BE2C (cell line): Measurements from ENCODE around the gene CFAP100.

ENCODE experiments used
- DNase-seq: peaks from one replicate; pipeline ENCODE4 v3.0.0-alpha.2; 2020
- H3K27me3 ChIP-seq: fragments of 250-450 bp; sonication (Bioruptor Pico); 2 replicates; pipeline ENCODE4 v1.5.1; 2020; ENCODE audit warnings: mild to moderate bottlenecking
- H3K36me3 ChIP-seq: fragments of 250-450 bp; sonication (Bioruptor Pico); 2 replicates; pipeline ENCODE4 v1.5.1; 2020; ENCODE audit warnings: mild to moderate bottlenecking
- H3K4me1 ChIP-seq: fragments of 250-450 bp; sonication (Bioruptor Pico); 2 replicates; pipeline ENCODE4 v1.5.1; 2020
- H3K4me3 ChIP-seq: 2 replicates; pipeline ENCODE4 v1.5.1; 2011; ENCODE audit warnings: low read depth, low read length
- H3K9me3 ChIP-seq: fragments of 250-450 bp; sonication (Bioruptor Pico); 2 replicates; pipeline ENCODE4 v1.5.1; 2020
- TF ChIP-seq, protein P1 (sequence below): IDR thresholded peaks from 2 replicates; pipeline ENCODE4 v1.5.1; 2012; ENCODE audit warnings: mild to moderate bottlenecking, low read depth, low read length

CFAP100 gene

DNA sequence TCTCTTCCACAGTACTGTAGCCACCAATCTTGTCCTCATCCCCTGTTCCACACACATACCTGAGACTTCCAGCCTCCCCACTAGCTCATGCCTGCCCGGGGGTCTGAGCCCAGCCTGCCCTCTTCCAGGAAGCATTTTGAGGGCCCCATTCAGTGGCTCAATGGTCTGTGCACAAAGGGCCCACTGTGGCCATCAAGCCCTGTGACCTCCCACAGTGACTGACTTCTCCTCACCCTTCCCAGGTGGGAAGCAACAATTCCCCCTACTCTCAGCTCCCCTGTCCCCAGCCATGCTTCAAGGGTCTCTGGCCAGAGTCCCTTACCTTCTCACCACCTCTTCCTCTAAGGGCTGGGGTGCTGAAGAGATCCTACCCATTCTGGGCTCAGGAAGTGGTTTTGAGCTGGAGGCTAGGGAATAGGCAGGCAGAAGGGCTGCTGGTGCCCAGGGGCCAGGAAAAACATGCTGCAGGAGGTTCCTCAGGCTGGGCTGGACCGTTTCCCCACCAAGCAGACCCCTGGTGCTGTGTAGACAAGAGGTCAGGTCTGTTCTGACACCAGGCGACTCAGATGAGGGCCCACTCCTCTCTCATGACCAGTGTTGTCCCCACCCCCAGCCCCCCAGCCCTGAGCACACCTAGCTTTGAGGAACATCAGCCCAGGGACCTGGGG, 34.5 kb upstream of the CFAP100 start:
- no peaks in the 10 kb centered on the region for H3K36me3 ChIP-seq
- H3K9me3 ChIP-seq: no peaks in the 10 kb centered on the region
- peaks cover 4% of the 10 kb centered on the region for H3K4me1 ChIP-seq
- TF ChIP-seq, protein P1, sequence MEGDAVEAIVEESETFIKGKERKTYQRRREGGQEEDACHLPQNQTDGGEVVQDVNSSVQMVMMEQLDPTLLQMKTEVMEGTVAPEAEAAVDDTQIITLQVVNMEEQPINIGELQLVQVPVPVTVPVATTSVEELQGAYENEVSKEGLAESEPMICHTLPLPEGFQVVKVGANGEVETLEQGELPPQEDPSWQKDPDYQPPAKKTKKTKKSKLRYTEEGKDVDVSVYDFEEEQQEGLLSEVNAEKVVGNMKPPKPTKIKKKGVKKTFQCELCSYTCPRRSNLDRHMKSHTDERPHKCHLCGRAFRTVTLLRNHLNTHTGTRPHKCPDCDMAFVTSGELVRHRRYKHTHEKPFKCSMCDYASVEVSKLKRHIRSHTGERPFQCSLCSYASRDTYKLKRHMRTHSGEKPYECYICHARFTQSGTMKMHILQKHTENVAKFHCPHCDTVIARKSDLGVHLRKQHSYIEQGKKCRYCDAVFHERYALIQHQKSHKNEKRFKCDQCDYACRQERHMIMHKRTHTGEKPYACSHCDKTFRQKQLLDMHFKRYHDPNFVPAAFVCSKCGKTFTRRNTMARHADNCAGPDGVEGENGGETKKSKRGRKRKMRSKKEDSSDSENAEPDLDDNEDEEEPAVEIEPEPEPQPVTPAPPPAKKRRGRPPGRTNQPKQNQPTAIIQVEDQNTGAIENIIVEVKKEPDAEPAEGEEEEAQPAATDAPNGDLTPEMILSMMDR: no peak
- H3K27me3 ChIP-seq: peaks cover 3% of the 10 kb centered on the region; the same call in 1 of the 2 replicates
- no peak overlapping the region for H3K4me3 ChIP-seq
- peak; percentile 1 for DNase-seq

DNA sequence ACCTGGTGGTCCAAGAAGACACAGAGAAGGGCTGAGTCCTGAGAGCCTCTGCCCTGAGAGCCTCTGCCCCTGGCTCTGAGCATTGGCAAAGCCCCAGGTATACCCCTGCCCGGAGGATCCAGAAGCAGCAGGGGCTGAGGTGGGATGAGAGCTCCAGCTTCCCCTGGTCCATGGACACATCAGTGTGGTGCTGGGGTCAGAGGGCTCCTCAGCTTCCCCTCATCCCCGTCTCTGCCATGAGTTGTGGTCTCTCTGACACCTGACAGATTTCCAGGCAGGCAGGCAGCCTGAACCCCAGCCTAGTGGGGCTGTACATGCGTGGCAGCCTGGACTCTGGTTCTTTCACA, 34.0 kb upstream of the CFAP100 start:
- H3K36me3 ChIP-seq: no peaks in the 10 kb centered on the region

GRCh38 chr3:126361211-126361610, 33.5 kb upstream of the CFAP100 start:
- no peaks in the 10 kb centered on the region; the same call in 1 of the 2 replicates for H3K4me1 ChIP-seq
- peaks cover 3% of the 10 kb centered on the region; the same call in 1 of the 2 replicates for H3K27me3 ChIP-seq
- TF ChIP-seq, protein P1: no peak
- H3K36me3 ChIP-seq: no peaks in the 10 kb centered on the region
- H3K9me3 ChIP-seq: no peaks in the 10 kb centered on the region
- H3K4me3 ChIP-seq: no peak overlapping the region
- peak; percentile 2 for DNase-seq

More for the DNA sequence above, 34.0 kb upstream of the CFAP100 start:
- peak; percentile 4 for DNase-seq
- Histone ChIP-seq H3K27me3 (peaks cover 3% of the 10 kb centered on the region; the same call in 1 of the 2 replicates), H3K9me3 (no peaks in the 10 kb centered on the region), H3K4me1 (no peaks in the 10 kb centered on the region; the same call in 1 of the 2 replicates), H3K4me3 (no peak overlapping the region)
- TF ChIP-seq, protein P1: no peak

DNA sequence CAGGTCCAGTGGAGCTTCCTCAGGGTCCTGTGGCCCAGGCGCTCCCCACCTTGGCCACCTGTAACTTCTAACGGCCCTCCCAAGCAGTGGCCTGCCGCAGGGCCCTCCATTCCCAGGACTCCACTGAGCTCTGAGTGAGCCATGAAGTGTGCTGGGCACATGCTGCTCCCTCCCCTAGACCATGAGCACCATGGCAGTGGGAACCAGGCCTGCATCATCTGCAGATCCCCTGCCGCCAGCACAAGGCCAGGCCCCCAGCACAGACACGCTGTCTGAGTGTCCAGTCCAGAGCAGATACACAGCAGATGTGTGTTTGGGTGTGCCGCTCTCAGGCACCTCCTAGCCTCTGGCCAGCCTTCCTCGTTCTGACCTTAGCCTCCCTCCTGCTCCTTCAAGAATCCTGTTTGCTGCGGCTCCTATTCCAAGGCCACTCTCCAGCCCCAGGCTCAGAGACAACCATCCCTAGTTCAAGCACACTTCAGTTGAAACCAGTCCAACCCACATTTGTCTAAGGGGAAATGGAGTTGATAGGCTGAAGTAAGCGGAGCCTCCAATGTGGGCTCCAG, 30.5 kb upstream of the CFAP100 start:
- DNase-seq: peak; percentile 4
- Histone ChIP-seq H3K36me3 (no peaks in the 10 kb centered on the region), H3K27me3 (no peaks in the 10 kb centered on the region)

GRCh38 chr3:126364731-126365301, 29.9 kb upstream of the CFAP100 start:
- Histone ChIP-seq H3K36me3 (no peaks in the 10 kb centered on the region), H3K4me3 (no peak overlapping the region), H3K4me1 (no peaks in the 10 kb centered on the region), H3K27me3 (no peaks in the 10 kb centered on the region), H3K9me3 (no peaks in the 10 kb centered on the region)
- DNase-seq: peak; percentile 2
- TF ChIP-seq, protein P1: no peak

More for the DNA sequence above, 30.5 kb upstream of the CFAP100 start:
- TF ChIP-seq, protein P1: no peak
- H3K9me3 ChIP-seq: no peaks in the 10 kb centered on the region
- no peaks in the 10 kb centered on the region for H3K4me1 ChIP-seq
- H3K4me3 ChIP-seq: no peak overlapping the region
